Measurements from ENCODE around the gene TSPO2. TPM values are rescaled to one million over a fixed set of nuclear protein-coding genes. Genes with fewer than 3 reads are reported as not detected.

Gene TSPO2
- polyA plus RNA-seq, 1 donor (not counting 4 experiments of a cell fraction or from before 2014, with no cell fraction given): not detected

DNA sequence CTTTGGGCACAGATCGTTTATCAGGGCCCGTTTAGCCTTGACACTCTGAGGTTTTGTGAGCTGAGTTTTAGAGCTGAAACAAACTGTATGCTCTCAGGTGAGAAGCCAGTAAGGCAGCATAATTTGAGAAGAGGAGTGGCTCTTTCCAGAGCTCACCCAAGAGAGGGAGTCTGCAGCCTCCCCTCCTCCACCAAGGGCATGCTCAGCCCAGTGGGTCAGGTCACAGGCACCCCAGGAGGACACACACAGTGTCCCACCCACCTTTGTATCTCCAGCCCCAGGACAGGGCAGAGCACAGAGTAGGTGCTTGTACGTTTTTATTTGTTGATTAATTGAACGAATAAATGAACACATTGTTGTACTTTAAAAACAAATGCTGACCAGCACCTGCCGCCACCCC lies 3.4 kb downstream of the TSPO2 start:
- Histone ChIP-seq H3K27ac (ENCODE audit: control insufficient read depth, insufficient read depth, low read length) (no peak overlapping the region), H4K20me1 (ENCODE audit: control insufficient read depth, extremely low read depth, insufficient read depth, low read length) (no peaks in the 10 kb centered on the region), H3K79me2 (ENCODE audit: control insufficient read depth, insufficient read depth, low read length) (no peaks in the 10 kb centered on the region), H3K4me3 (ENCODE audit: control insufficient read depth in 2 of 3, extremely low read depth in 1 of 3, insufficient read depth in 2 of 3, low read depth in 1 of 3, low read length in 3 of 3) (no peak overlapping the region), H3K9me3 (ENCODE audit: control insufficient read depth, low read depth, low read length) (no peaks in the 10 kb centered on the region), H3K36me3 (ENCODE audit: control insufficient read depth in 2 of 2, extremely low read depth in 1 of 2, insufficient read depth in 2 of 2, low read length in 2 of 2) (no peaks in the 10 kb centered on the region), H3K27me3 (ENCODE audit: control insufficient read depth, extremely low read depth, insufficient read depth, low read length) (no peaks in the 10 kb centered on the region), H3K9ac (ENCODE audit: control insufficient read depth, extremely low read depth, insufficient read depth, low read length) (no peak overlapping the region), H2AFZ (ENCODE audit: control insufficient read depth, low read length) (no peak overlapping the region), H3K4me2 (ENCODE audit: control insufficient read depth, extremely low read depth, insufficient read depth, low read depth, low read length) (no peak overlapping the region), H3K9me1 (ENCODE audit: control insufficient read depth, extremely low read depth, insufficient read depth, low read length) (no peaks in the 10 kb centered on the region), H3K4me1 (ENCODE audit: control insufficient read depth, extremely low read depth, insufficient read depth, low read length) (peaks cover 19% of the 10 kb centered on the region)
- FAIRE-seq (no peak), DNase-seq (ENCODE audit: low read depth, low spot score) (no peak)
- TF ChIP-seq, protein P1, sequence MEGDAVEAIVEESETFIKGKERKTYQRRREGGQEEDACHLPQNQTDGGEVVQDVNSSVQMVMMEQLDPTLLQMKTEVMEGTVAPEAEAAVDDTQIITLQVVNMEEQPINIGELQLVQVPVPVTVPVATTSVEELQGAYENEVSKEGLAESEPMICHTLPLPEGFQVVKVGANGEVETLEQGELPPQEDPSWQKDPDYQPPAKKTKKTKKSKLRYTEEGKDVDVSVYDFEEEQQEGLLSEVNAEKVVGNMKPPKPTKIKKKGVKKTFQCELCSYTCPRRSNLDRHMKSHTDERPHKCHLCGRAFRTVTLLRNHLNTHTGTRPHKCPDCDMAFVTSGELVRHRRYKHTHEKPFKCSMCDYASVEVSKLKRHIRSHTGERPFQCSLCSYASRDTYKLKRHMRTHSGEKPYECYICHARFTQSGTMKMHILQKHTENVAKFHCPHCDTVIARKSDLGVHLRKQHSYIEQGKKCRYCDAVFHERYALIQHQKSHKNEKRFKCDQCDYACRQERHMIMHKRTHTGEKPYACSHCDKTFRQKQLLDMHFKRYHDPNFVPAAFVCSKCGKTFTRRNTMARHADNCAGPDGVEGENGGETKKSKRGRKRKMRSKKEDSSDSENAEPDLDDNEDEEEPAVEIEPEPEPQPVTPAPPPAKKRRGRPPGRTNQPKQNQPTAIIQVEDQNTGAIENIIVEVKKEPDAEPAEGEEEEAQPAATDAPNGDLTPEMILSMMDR (optimal IDR thresholded peaks at IDR 0.05 in 1 of 3, IDR thresholded peaks at IDR 0.05 in 1 of 3, conservative IDR thresholded peaks at IDR 0.05 in 1 of 3; ENCODE audit: extremely low read depth in 1 of 3, insufficient read depth in 2 of 3, low read length in 3 of 3): no peak
- TF ChIP-seq EZH2 (IDR thresholded peaks at IDR 0.05; ENCODE audit: low read length): no peak
- dilution Hi-C loops (cut with MboI; ENCODE audit: extremely low pct_ligation_motif_present, low sequenced_read_pairs): no loop called here

DNA sequence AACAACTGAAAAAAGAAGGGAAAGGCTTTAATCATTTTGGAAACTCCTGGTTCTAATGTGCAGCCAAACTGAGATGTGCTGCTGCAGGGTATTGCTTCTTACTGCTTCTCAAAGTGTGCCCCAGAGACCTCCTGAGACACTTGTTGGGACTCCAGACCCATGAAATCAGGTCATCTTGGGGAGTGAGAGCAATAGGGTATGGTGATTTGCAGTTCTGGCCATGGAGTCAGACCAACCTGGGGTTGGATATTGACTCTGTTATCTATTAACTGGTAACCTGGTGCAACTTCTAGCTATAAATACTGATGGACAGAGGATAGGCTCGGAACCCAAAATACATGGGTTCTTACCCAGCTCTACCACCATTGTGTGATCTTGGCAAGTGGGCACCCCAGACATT lies 3.8 kb downstream of the TSPO2 start:
- no peak for TF ChIP-seq EZH2 (IDR thresholded peaks at IDR 0.05; ENCODE audit: low read length)
- TF ChIP-seq, protein P1 (optimal IDR thresholded peaks at IDR 0.05 in 1 of 3, IDR thresholded peaks at IDR 0.05 in 1 of 3, conservative IDR thresholded peaks at IDR 0.05 in 1 of 3; ENCODE audit: extremely low read depth in 1 of 3, insufficient read depth in 2 of 3, low read length in 3 of 3): no peak
- H3K27ac ChIP-seq (ENCODE audit: control insufficient read depth, insufficient read depth, low read length): no peak overlapping the region
- dilution Hi-C loops (cut with MboI; ENCODE audit: extremely low pct_ligation_motif_present, low sequenced_read_pairs): no loop called here

More for the DNA sequence above, 3.8 kb downstream of the TSPO2 start:
- Histone ChIP-seq H3K4me3 (ENCODE audit: control insufficient read depth in 2 of 3, extremely low read depth in 1 of 3, insufficient read depth in 2 of 3, low read depth in 1 of 3, low read length in 3 of 3) (no peak overlapping the region), H3K9me3 (ENCODE audit: control insufficient read depth, low read depth, low read length) (no peaks in the 10 kb centered on the region), H4K20me1 (ENCODE audit: control insufficient read depth, extremely low read depth, insufficient read depth, low read length) (no peaks in the 10 kb centered on the region), H3K79me2 (ENCODE audit: control insufficient read depth, insufficient read depth, low read length) (no peaks in the 10 kb centered on the region), H3K27me3 (ENCODE audit: control insufficient read depth, extremely low read depth, insufficient read depth, low read length) (no peaks in the 10 kb centered on the region), H3K4me1 (ENCODE audit: control insufficient read depth, extremely low read depth, insufficient read depth, low read length) (peaks cover 15% of the 10 kb centered on the region), H3K4me2 (ENCODE audit: control insufficient read depth, extremely low read depth, insufficient read depth, low read depth, low read length) (no peak overlapping the region), H3K36me3 (ENCODE audit: control insufficient read depth in 2 of 2, extremely low read depth in 1 of 2, insufficient read depth in 2 of 2, low read length in 2 of 2) (no peaks in the 10 kb centered on the region), H2AFZ (ENCODE audit: control insufficient read depth, low read length) (no peak overlapping the region), H3K9me1 (ENCODE audit: control insufficient read depth, extremely low read depth, insufficient read depth, low read length) (no peaks in the 10 kb centered on the region), H3K9ac (ENCODE audit: control insufficient read depth, extremely low read depth, insufficient read depth, low read length) (no peak overlapping the region)
- DNase-seq (ENCODE audit: low read depth, low spot score) (no peak), FAIRE-seq (no peak)

Measured in keratinocyte (primary cell).